AG09309 (cell line): ENCODE data around the gene PHACTR3.

Experiments
- DNase-seq: peaks from one replicate; pipeline ENCODE4 v3.0.0-alpha.2; 2010; ENCODE audit warnings: low read depth
- H3K4me3 ChIP-seq: 2 replicates; pipeline ENCODE4 v1.5.1; 2011; ENCODE audit warnings: mild to moderate bottlenecking, low read depth, low read length, moderate library complexity; ENCODE audit not compliant: control insufficient read depth
- CTCF ChIP-seq: IDR thresholded peaks from 2 replicates; pipeline ENCODE4 v1.5.1; 2011; ENCODE audit warnings: mild to moderate bottlenecking, low read depth, low read length, inconsistent platforms; ENCODE audit not compliant: insufficient read depth, control insufficient read depth; ENCODE audit errors: missing control alignments

Gene PHACTR3

GRCh38 chr20:59723607-59724456 is 119.5 kb downstream of the PHACTR3 start:
- no peak for TF ChIP-seq CTCF
- no peak for DNase-seq
- no peak overlapping the region for H3K4me3 ChIP-seq

GRCh38 chr20:59724457-59725366 is 120.4 kb downstream of the PHACTR3 start:
- TF ChIP-seq CTCF, result no peak
- no peak for DNase-seq
- no peak overlapping the region for H3K4me3 ChIP-seq

GRCh38 chr20:59725476-59726280 is 121.3 kb downstream of the PHACTR3 start:
- no peak for TF ChIP-seq CTCF
- DNase-seq, result no peak
- H3K4me3 ChIP-seq, result no peak overlapping the region

- TF ChIP-seq CTCF, result no peak
- H3K4me3 ChIP-seq, result no peak overlapping the region
- DNase-seq, result no peak
Observed at GRCh38 chr20:59726281-59726595, 121.9 kb downstream of the PHACTR3 start.

- TF ChIP-seq CTCF, result no peak
- no peak overlapping the region for H3K4me3 ChIP-seq
- no peak for DNase-seq
Observed at GRCh38 chr20:59728722-59729430, 124.5 kb downstream of the PHACTR3 start.

- no peak for TF ChIP-seq CTCF
- no peak overlapping the region for H3K4me3 ChIP-seq
- no peak for DNase-seq
Observed at GRCh38 chr20:59729506-59729905, 125.2 kb downstream of the PHACTR3 start.
